Measurements from ENCODE around the gene DICER1. TPM values are rescaled to one million over a fixed set of nuclear protein-coding genes. Genes with fewer than 3 reads are reported as not detected.

DICER1 gene
- total RNA-seq, 4 donors from 2014 or later, result 29.4 to 63.7 (median 37.9) TPM

GRCh38 chr14:95143808-95144620 lies 13.3 kb downstream of the DICER1 start:
- no peak for ATAC-seq

GRCh38 chr14:95142208-95142607 lies 15.1 kb downstream of the DICER1 start:
- Histone ChIP-seq H3K27me3 (no peaks in the 10 kb centered on the region), H3K4me3 (no peak overlapping the region), H3K9me3 (peaks cover 0 to 8% (median 5%) of the 10 kb centered on the region in 3 donors), H3K27ac (peak overlapping the region in 1 of 4 donors; percentile 62), H3K4me1 (peaks cover 44 to 51% of the 10 kb centered on the region in 2 donors), H3K36me3 (no peaks in the 10 kb centered on the region)
- intact Hi-C loops (cut with DNase I; ENCODE audit: low total_unique reads), result no loop called here
- in situ Hi-C loops (cut with MboI; ENCODE audit: low sequenced_read_pairs in 4 of 4), result loop anchor here in 1 of 4 donors (25.0 kb wide), 1 partner anchor 395 kb away; the partner anchor contains the start of gene GLRX5
- ATAC-seq, result no peak
- no peak for DNase-seq
- TF ChIP-seq CTCF (IDR thresholded peaks at IDR 0.05 in 4 of 5, conservative IDR thresholded peaks at IDR 0.05 in 1 of 5), result no peak
- TF ChIP-seq POLR2A (IDR thresholded peaks at IDR 0.05), result no peak

More at GRCh38 chr14:95143808-95144620, 13.3 kb downstream of the DICER1 start:
- Histone ChIP-seq H3K4me1 (peaks cover 54 to 56% of the 10 kb centered on the region in 2 donors), H3K27me3 (no peaks in the 10 kb centered on the region), H3K9me3 (peaks cover 0 to 8% (median 5%) of the 10 kb centered on the region in 3 donors), H3K4me3 (peak overlapping the region in 1 of 4 donors; percentile 1), H3K27ac (peak overlapping the region; percentile 36 to 67 (median 57)), H3K36me3 (no peaks in the 10 kb centered on the region)
- in situ Hi-C loops (cut with MboI; ENCODE audit: low sequenced_read_pairs in 4 of 4) (loop anchor here in 1 of 4 donors (25.0 kb wide), 1 partner anchor 393 kb away; the partner anchor contains the start of gene GLRX5), intact Hi-C loops (cut with DNase I; ENCODE audit: low total_unique reads) (no loop called here)
- TF ChIP-seq CTCF (IDR thresholded peaks at IDR 0.05 in 4 of 5, conservative IDR thresholded peaks at IDR 0.05 in 1 of 5) (no peak), POLR2A (IDR thresholded peaks at IDR 0.05) (no peak)
- DNase-seq, result no peak

GRCh38 chr14:95141684-95142083 lies 15.6 kb downstream of the DICER1 start:
- Histone ChIP-seq H3K36me3 (no peaks in the 10 kb centered on the region), H3K4me3 (no peak overlapping the region), H3K4me1 (peaks cover 44 to 51% of the 10 kb centered on the region in 2 donors), H3K27ac (peak overlapping the region in 2 of 4 donors; percentile 7 to 62), H3K9me3 (peaks cover 0 to 8% (median 5%) of the 10 kb centered on the region in 3 donors), H3K27me3 (no peaks in the 10 kb centered on the region)
- in situ Hi-C loops (cut with MboI; ENCODE audit: low sequenced_read_pairs in 4 of 4), result loop anchor here in 1 of 4 donors (25.0 kb wide), 1 partner anchor 396 kb away; the partner anchor contains the start of gene GLRX5
- DNase-seq (no peak), ATAC-seq (no peak)
- intact Hi-C loops (cut with DNase I; ENCODE audit: low total_unique reads), result no loop called here
- TF ChIP-seq POLR2A (IDR thresholded peaks at IDR 0.05), result no peak
- no peak for TF ChIP-seq CTCF (IDR thresholded peaks at IDR 0.05 in 4 of 5, conservative IDR thresholded peaks at IDR 0.05 in 1 of 5)

GRCh38 chr14:95140060-95140858 lies 17.1 kb downstream of the DICER1 start:
- Histone ChIP-seq H3K9me3 (peaks cover 0 to 8% (median 5%) of the 10 kb centered on the region in 3 donors), H3K27ac (peak overlapping the region in 2 of 4 donors; percentile 7 to 19), H3K27me3 (no peaks in the 10 kb centered on the region), H3K36me3 (no peaks in the 10 kb centered on the region), H3K4me1 (peaks cover 44 to 51% of the 10 kb centered on the region in 2 donors), H3K4me3 (no peak overlapping the region)
- intact Hi-C loops (cut with DNase I; ENCODE audit: low total_unique reads) (no loop called here), in situ Hi-C loops (cut with MboI; ENCODE audit: low sequenced_read_pairs in 4 of 4) (loop anchor here in 1 of 4 donors (25.0 kb wide), 1 partner anchor 397 kb away; the partner anchor contains the start of gene GLRX5)
- TF ChIP-seq POLR2A (IDR thresholded peaks at IDR 0.05), result no peak
- no peak for TF ChIP-seq CTCF (IDR thresholded peaks at IDR 0.05 in 4 of 5, conservative IDR thresholded peaks at IDR 0.05 in 1 of 5)
- ATAC-seq (no peak), DNase-seq (no peak)
